Measurements from ENCODE around the gene OR5H6. TPM values are rescaled to one million over a fixed set of nuclear protein-coding genes. Genes with fewer than 3 reads are reported as not detected.
"Not testable (repeated sequence)": the region's sequence is repeated elsewhere in the genome, so short reads cannot be mapped to it uniquely, and the experiment has no call there.

The OR5H6 gene
- not detected for total RNA-seq
- long read RNA-seq, result 0 reads

DNA sequence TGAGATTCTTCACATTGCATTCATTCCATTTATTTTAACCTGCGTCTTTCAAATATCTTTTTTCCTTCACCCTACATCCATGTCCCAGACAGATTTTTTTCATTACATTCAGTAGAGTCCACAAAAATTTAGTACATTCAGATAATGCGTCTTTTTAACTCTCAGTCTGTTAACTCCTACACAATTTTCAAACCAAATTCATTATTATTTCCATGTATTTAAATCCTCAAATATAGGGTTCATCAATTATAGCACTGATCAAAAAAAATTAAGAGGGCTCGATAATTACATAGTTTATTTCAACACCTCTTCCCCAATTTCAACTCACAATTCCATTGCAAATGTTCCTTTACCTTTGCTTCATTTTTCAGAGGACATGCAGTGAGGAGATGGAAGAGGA, at the start of gene OR5H6:
Gene OR5H6 (plus strand): TSS at position 301 of the 400 bp plus-strand sequence. CDS start 89 bp downstream, at position 390.
- DNase-seq (no peak), ATAC-seq (no peak)
- intact Hi-C loops (cut with DNase I, micrococcal nuclease), result no loop called here

DNA sequence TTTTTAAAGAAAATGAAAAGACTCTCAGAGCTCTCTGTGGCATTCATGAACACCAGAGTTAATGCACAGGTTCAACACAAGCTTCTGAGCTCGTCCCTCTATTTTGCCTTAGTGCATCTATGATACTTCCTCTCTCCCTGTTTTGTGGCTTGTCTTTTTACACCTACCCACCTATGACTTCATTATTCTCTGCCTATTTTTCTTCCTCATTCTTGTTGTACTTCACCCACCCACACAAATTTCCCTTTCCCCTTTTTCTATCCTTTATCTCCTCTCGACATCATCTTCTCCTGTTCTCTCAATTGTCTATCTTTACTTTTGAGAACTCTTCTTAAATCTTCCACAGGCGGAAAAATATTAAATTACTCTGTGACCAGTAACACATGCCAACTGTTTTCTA, 49.0 kb upstream of the OR5H6 start:
- DNase-seq, result no peak
- no peak for ATAC-seq
- intact Hi-C loops (cut with DNase I, micrococcal nuclease), result no loop called here

DNA sequence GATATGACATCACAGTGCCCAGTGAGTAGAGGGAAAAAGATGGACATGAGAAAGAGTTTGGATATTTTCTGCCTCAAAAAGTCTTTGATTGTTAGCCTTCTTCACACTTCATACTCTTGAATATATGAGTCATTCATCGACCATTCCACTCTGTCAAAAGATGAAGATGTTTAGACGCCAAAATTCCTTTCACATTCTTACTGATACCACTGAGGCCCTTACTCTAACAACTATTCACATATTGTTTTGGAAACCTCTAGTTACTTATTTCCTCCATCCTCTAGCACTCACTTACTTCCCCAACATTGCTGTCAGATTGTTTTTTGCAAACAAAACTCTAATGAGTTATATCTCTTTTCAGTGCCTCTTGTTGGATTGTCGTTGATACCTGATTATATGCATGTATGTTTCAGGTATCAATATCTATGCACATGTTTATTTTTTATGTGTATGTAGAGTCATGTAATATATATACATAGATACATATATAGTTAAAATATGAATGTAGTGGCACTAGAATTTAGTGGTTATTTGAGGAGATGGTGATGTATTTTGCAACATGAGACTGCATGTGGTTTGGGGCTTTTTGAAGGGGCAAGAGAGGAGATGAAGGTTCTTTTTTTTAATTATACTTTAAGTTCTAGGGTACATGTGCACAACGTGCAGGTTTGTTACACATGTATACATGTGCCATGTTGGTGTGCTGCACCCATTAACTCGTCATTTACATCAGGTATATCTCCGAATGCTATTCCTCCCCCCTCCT, 40.0 kb upstream of the OR5H6 start:
- intact Hi-C loops (cut with DNase I, micrococcal nuclease), result no loop called here
- ATAC-seq, result no peak
- DNase-seq, result no peak

DNA sequence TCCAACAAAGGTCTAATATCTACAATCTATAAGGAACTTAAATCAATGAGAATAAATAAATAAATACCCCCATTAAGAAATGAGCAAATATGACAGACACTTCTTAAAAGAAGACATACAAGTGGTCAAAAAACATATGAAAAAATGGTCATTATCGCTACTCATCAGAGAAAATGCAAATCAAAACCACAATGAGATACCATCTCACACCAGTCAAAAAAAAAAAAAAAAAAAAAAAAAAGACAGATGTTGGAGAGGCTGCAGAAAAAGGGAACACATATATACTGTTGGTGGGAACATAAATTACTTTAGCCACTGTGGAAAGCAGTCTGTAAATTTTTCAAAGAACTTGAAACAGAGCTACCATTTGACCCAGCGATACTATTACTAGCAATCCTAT, 31.6 kb upstream of the OR5H6 start:
- intact Hi-C loops (cut with DNase I, micrococcal nuclease), result no loop called here
- ATAC-seq (no peak), DNase-seq (no peak)

DNA sequence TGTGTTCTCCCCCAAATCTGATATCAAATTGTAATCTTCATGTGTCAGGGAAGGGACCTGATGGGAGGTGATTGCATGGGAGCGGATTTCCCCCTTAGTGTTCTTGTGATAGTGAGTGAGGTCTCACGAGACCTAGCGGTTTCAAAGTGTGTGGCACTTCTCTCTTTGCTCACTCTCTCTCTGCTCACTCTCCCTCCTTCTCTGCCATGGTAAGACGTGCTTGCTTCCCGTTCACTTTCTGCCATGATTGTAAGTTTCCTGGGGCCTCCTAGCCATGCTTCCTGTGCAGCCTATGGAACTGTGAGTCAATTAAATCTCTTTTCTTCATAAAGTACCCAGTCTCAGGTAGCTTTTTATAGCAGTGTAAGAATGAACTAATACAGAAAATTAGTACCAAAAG, 30.6 kb upstream of the OR5H6 start:
- intact Hi-C loops (cut with DNase I, micrococcal nuclease), result no loop called here
- no peak for DNase-seq
- no peak for ATAC-seq

DNA sequence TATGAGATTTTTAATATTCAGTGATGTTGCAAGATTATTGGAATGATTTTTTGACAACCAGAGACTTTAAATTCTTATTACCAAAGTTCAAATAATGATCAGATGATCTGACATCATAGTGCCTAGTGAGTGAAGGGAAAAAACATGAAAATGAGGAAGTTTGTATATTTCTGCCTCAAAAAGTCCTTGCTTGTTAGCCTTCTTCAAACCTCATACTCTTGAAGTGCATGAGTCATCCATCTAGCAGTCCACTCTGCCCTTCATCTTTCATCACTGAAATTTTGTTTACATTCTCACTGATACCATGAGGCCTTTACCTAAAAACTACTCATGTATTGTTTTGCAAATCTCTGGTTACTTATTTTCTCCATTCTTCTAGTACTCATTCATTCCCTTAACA, 23.9 kb upstream of the OR5H6 start:
- ATAC-seq, result no peak
- DNase-seq, result no peak
- intact Hi-C loops (cut with DNase I, micrococcal nuclease), result no loop called here

DNA sequence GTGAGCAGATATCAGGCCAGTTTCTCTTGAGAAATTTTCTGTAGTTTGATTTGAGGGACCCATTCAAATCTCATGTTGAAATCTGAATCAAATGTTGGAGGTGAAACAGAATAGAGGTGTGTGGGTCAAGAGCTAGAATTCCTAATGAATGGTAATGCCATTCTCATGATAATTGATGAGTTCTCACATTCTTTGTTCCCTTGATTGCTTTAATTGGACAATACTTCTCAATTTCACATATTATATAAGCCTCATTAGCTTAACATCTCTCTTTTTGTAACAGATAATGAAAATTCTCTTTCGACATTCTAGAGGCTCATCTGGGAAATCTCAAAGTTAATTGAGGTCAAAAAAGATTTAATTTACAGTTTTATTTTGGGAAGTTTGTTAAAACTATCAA, 21.9 kb upstream of the OR5H6 start:
- no peak for ATAC-seq
- no peak for DNase-seq
- intact Hi-C loops (cut with DNase I, micrococcal nuclease), result no loop called here

DNA sequence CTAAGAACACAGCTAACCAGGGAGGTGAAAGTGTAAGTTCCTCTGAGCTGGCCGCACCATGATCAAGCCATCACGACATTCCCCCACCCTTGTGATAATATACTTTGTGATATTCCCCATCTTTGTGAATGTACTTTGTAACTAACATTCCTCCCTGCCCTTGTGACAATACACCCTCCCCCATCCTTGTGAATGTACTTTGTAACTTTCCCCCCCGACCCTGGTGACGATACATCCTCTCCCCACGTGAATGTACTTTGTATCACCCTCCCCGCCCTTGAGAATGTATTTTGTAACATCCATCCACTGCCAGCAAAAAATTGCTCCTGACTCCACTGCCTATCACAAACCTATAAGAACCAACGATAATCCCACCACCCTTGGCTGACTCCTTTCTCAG, 20.2 kb upstream of the OR5H6 start:
- intact Hi-C loops (cut with DNase I, micrococcal nuclease), result no loop called here
- DNase-seq (no peak), ATAC-seq (no peak)

DNA sequence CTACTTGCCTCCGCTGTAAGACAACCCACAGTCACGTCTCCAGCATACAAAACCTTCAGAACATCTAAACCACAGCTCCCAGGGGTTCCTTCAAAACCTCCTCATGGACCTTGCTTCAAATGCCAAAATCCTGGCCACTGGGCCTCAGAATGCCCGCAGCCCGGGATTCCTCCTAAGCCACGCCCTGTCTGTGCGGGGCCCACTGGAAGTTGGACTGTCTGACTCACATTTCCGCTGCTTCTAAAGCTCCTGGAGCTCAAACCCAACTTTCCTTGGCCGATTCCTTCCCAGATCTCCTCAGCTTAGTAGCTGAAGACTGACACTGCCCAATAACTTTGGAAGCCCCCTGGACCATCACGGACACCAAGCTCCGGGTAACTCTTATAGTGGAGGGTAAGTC, 17.9 kb upstream of the OR5H6 start:
- intact Hi-C loops (cut with DNase I, micrococcal nuclease), result no loop called here
- no peak for DNase-seq
- ATAC-seq, result no peak

DNA sequence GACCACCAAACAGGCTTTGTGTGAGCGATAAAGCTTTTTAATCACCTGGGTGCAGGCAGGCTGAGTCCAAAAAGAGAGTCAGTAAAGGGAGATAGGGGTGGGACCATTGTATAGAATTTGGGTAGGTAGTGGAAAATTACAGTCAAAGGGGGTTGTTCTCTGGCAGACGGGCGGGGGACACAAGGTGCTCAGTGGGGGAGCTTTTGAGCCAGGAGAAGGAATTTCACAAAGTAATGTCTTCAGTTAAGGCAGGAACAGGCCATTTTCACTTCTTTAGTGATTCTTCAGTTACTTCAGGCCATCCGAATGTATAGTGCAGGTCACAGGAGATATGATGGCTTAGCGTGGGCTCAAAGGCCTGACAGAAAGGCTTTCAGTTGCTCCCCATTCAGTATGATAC, 8.0 kb upstream of the OR5H6 start:
- ATAC-seq; intact Hi-C loops (cut with DNase I, micrococcal nuclease); DNase-seq: not testable (repeated sequence)

DNA sequence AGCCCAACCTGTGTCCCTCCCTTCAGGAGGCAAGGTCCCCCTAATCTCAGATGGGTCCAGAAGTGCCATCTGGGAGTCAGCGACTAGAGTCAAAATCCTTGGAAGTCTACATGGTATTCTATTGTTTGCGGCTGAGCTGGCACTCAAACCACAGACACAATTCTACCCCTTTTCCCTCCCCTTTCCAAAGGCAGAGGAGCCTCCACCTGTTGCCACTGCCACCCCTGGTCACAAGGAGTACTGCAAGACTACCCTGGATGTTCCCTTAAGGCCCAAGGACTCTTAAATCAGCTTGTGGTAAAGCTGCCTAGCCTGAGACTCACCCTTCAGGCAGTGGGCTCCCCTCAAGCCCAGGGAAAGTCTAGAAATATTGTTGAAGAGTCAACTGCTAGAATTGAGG, 4.3 kb upstream of the OR5H6 start:
- intact Hi-C loops (cut with DNase I, micrococcal nuclease), result no loop called here
- no peak for DNase-seq

DNA sequence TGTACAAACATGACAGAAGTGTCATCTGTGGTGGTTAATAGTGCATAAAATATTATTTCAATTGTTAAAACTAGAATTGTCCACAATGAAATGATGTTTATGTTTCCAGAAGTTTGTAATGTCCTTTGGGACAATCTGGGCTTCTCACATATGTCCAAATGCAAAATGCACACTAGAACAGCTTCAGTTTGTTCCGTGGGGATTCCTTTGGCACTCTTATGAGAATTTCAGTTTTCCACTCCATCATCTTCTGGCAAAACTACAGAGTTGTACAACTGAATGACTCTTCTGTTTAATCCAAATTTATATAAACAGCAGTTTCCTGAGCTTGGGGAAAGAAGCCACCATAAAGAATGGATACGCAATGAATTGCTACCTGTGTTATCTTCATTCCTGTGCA, 2.0 kb upstream of the OR5H6 start:
- intact Hi-C loops (cut with DNase I, micrococcal nuclease), result no loop called here
- no peak for DNase-seq
- ATAC-seq, result no peak

More for the DNA sequence above, 4.3 kb upstream of the OR5H6 start:
- no peak for ATAC-seq

DNA sequence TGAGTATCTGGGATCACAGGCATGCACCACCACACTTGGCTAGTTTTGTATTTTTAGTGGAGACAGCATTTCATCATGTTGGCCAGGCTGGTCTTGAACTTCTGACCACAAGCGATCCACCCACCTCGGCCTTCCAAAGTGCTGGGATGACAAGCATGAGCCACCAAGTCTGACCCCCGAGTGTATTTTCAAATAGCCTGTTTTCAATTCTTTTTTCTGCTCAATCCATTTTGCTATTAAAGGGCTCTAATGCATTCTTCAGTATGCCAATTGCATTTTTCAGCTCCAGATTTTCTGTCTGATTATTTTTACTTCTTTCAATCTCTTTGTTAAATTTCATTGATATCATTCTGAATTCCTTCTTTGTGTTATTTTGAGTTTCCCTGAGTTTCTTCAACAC, 5.8 kb downstream of the OR5H6 start:
- intact Hi-C loops (cut with DNase I, micrococcal nuclease), result no loop called here
- ATAC-seq, result no peak
- no peak for DNase-seq

DNA sequence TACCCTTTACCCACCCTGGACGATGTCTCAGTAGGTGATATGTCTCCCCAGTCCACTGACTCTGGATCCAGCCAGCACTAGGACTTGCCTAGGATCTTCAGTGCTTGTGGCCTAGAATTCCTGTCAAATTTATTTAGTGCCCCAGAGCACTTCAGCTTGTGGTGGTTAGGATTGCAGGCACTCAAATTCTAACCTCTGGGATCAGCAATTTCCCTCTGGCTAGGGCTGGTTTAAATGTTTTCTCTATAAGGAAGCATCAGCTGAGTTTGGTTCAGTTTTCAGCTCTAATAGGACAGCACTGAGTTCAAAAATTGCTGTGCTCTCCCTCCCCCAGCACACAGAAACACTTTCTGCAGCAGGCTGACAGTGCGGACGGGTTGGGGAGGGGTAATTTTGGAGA, 8.1 kb downstream of the OR5H6 start:
- intact Hi-C loops (cut with DNase I, micrococcal nuclease), result no loop called here
- DNase-seq (no peak), ATAC-seq (no peak)

DNA sequence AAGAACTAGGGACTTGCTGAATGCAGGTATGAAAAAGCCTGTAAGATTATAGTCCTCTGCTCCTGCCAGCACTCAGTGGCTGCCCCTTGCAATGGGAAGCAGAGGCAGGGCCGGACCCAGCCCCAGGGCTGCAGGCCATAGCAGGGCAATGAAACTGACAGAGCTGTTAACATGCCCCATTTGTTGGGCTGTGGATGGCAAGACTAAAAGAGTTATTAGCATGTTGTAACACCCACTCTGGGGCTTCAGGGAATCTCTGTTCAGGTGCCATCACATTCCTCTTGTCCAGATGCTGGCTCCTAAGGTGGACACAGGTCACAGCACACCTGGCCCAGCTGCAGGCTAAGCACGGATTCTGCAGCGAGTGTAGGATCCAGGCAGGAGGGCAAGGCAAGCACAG, 10.9 kb downstream of the OR5H6 start:
- intact Hi-C loops (cut with DNase I, micrococcal nuclease), result no loop called here
- no peak for ATAC-seq
- DNase-seq, result no peak

DNA sequence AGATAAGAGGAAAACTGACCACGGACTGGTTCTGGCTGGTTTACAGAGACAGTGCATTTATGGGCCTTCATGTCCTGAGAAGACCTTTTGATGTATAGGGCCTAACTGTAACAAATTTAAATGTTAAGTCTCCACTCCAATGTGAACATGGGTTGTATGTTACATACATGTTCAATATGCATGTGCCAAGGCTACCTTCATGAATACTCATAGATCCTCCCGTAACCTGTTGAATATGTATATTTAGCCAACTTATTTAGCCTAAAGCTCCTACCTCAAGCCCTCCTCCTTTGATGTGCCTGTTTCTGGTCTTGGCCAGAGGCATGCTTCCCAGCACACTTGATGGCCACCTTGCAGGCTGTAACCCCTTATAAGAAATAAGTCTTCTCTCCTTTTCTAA, 18.2 kb downstream of the OR5H6 start, which contains the start of gene OR5H2:
Gene OR5H2 (plus strand): TSS at position 301 of the 400 bp plus-strand sequence. CDS start 398 bp downstream, outside the sequence.
- DNase-seq, result no peak
- intact Hi-C loops (cut with DNase I, micrococcal nuclease), result no loop called here
- ATAC-seq, result no peak

DNA sequence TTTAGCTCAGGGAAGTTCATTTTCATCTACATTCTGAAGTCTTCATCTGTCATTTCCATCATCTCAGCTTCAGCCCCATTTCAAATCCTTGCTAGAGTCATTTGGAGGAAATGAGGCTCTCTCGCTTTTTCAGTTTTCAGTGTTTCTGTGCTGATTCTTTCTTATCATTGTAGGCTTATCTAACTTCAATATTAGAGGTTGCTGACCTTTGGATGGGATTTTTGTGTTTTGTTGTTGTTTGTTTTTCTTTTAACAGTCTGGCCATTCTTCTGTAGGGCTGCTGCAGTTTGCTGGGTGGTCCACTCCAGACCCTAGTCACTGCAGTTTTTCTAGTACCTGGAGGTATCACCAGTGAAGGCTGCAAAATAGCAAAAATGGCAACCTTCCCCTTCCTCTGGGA, 26.9 kb downstream of the OR5H6 start:
- ATAC-seq (no peak), DNase-seq (no peak)
- intact Hi-C loops (cut with DNase I, micrococcal nuclease), result no loop called here

DNA sequence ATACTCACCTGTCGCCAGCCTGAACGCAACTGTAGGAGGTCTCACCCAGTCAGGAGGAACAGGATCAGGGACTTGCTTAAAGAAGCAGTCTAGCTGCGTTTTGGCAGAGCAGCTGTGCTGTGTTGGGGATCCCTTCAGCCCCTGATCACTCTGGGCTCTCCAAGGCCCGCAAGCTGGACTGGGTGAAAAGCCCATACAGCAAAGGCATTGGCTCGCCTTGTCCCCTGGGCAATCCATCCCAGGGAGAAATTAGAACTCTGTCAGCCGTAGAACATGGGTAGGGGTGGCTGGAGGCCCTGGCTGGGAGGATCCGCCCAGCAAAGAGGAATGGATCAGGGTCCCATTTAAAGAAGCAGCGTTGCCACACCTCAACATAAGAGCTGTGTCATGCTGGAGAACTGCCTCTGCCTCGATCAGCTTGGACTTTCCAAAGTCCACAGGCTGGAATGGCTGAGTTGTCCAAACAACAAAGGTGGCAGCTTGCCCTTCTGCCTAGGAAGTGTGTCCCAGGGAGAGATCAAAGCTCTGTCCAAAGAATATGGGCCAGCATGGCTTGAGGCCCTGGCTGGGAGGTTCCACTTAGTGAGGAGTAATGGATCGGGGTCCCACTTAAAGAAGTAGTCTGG, 27.4 kb downstream of the OR5H6 start:
- intact Hi-C loops (cut with DNase I, micrococcal nuclease), result no loop called here
- DNase-seq (no peak), ATAC-seq (no peak)
